Endothelial cell (in vitro differentiated cells): ENCODE results near the gene MTPN. TPM values are rescaled to one million over a fixed set of nuclear protein-coding genes. Genes with fewer than 3 reads are reported as not detected.

Experiments used
- DNase-seq: peaks from one replicate; pipeline ENCODE4 v3.0.0; 2021; ENCODE audit warnings: low spot score
- H3K27ac Mint-ChIP-seq: one replicate; pipeline ENCODE4 v1.8.0; 2021; ENCODE audit warnings: mixed read lengths, inconsistent platforms; ENCODE audit not compliant: unreplicated experiment
- H3K27me3 Mint-ChIP-seq: one replicate; pipeline ENCODE4 v1.8.0; 2021; ENCODE audit warnings: mild to moderate bottlenecking, moderate library complexity, mixed read lengths, inconsistent platforms; ENCODE audit not compliant: unreplicated experiment
- H3K36me3 Mint-ChIP-seq: one replicate; pipeline ENCODE4 v1.8.0; 2021; ENCODE audit warnings: mild to moderate bottlenecking, low read depth, mixed read lengths, inconsistent platforms; ENCODE audit not compliant: unreplicated experiment
- H3K4me1 Mint-ChIP-seq: one replicate; pipeline ENCODE4 v1.8.0; 2021; ENCODE audit warnings: mild to moderate bottlenecking, mixed read lengths, inconsistent platforms; ENCODE audit not compliant: unreplicated experiment
- H3K4me3 Mint-ChIP-seq: one replicate; pipeline ENCODE4 v1.8.0; 2021; ENCODE audit warnings: mild to moderate bottlenecking, mixed read lengths, inconsistent platforms; ENCODE audit not compliant: unreplicated experiment
- H3K9me3 Mint-ChIP-seq: one replicate; pipeline ENCODE4 v1.8.0; 2021; ENCODE audit warnings: mixed read lengths, inconsistent platforms; ENCODE audit not compliant: unreplicated experiment
- total RNA-seq: library from RNA; stranded (reverse); fragmentation: NEBNext Ultra II Directional; extraction: Animal tissue kit (Norgen Biotek cat#: 25700); gene quantifications from one replicate; pipeline ENCODE4 v1.2.1, GENCODE V29; 2021; ENCODE audit not compliant: unreplicated experiment
- TF ChIP-seq, protein P1 (sequence below): fragments of 200-600 bp; sonication (generic); IDR thresholded peaks from one replicate; pipeline ENCODE4 v1.5.0; 2021; ENCODE audit warnings: antibody characterized with exemption; ENCODE audit not compliant: unreplicated experiment

The MTPN gene
- total RNA-seq, 1 donor from 2014 or later = 183 TPM

GRCh38 chr7:135924302-135924701 is 52.9 kb downstream of the MTPN start:
- Mint-ChIP-seq H3K27me3 (no peaks in the 10 kb centered on the region), H3K27ac (no peak overlapping the region), H3K9me3 (no peaks in the 10 kb centered on the region), H3K36me3 (peaks cover 7% of the 10 kb centered on the region), H3K4me3 (no peak overlapping the region), H3K4me1 (no peaks in the 10 kb centered on the region)
- TF ChIP-seq, protein P1, sequence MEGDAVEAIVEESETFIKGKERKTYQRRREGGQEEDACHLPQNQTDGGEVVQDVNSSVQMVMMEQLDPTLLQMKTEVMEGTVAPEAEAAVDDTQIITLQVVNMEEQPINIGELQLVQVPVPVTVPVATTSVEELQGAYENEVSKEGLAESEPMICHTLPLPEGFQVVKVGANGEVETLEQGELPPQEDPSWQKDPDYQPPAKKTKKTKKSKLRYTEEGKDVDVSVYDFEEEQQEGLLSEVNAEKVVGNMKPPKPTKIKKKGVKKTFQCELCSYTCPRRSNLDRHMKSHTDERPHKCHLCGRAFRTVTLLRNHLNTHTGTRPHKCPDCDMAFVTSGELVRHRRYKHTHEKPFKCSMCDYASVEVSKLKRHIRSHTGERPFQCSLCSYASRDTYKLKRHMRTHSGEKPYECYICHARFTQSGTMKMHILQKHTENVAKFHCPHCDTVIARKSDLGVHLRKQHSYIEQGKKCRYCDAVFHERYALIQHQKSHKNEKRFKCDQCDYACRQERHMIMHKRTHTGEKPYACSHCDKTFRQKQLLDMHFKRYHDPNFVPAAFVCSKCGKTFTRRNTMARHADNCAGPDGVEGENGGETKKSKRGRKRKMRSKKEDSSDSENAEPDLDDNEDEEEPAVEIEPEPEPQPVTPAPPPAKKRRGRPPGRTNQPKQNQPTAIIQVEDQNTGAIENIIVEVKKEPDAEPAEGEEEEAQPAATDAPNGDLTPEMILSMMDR = no peak
- DNase-seq = no peak

DNA sequence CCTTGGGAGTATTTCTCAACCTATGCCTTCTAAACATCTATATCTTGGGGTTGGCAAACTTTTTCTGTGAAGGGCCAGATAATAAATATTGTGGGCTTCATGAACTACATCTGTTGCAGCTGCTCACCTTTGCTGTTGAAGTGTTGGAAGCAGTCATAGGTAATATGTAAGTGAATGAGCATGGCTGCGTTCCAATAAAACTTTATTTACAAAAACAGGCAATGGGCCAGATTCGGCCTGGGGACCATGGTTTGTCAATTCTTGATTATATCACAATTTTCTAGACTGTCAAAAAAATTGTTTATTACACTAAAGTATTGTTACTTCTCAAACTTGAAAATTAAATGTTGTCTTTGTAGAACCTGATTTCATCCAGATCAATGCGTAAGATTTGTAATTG is 54.9 kb downstream of the MTPN start:
- Mint-ChIP-seq H3K36me3 (peaks cover 7% of the 10 kb centered on the region), H3K4me1 (peaks cover 13% of the 10 kb centered on the region), H3K9me3 (no peaks in the 10 kb centered on the region), H3K27ac (no peak overlapping the region), H3K27me3 (peaks cover 2% of the 10 kb centered on the region), H3K4me3 (no peak overlapping the region)
- TF ChIP-seq, protein P1 = no peak
- no peak for DNase-seq

- Mint-ChIP-seq H3K27me3 (peaks cover 2% of the 10 kb centered on the region), H3K4me3 (no peak overlapping the region), H3K27ac (no peak overlapping the region), H3K9me3 (no peaks in the 10 kb centered on the region), H3K4me1 (peaks cover 13% of the 10 kb centered on the region), H3K36me3 (peaks cover 7% of the 10 kb centered on the region)
- TF ChIP-seq, protein P1 = no peak
- DNase-seq = no peak
Observed at GRCh38 chr7:135920478-135920877, 56.7 kb downstream of the MTPN start.

GRCh38 chr7:135919071-135919841 is 57.9 kb downstream of the MTPN start:
- Mint-ChIP-seq H3K27me3 (peaks cover 2% of the 10 kb centered on the region), H3K4me3 (no peak overlapping the region), H3K9me3 (no peaks in the 10 kb centered on the region), H3K27ac (no peak overlapping the region), H3K4me1 (peaks cover 13% of the 10 kb centered on the region), H3K36me3 (peaks cover 7% of the 10 kb centered on the region)
- TF ChIP-seq, protein P1 = no peak
- no peak for DNase-seq

- Mint-ChIP-seq H3K27me3 (peaks cover 2% of the 10 kb centered on the region), H3K9me3 (no peaks in the 10 kb centered on the region), H3K36me3 (peaks cover 7% of the 10 kb centered on the region), H3K4me1 (peaks cover 13% of the 10 kb centered on the region), H3K4me3 (no peak overlapping the region), H3K27ac (peak overlapping the region; percentile 44)
- DNase-seq = no peak
- TF ChIP-seq, protein P1 = no peak
Observed at GRCh38 chr7:135918134-135918533, 59.0 kb downstream of the MTPN start.
